Tibial nerve (tissue), 4 donors: ENCODE data around the gene CD247.

Experiments
- EP300 ChIP-seq, 2 donors: sonication (generic); formaldehyde crosslinking; IDR thresholded peaks; one replicate each; pipeline ENCODE4 v1.6.1; 2017; ENCODE audit warnings: antibody characterized with exemption in 2 of 2, mild to moderate bottlenecking in 1 of 2
- POLR2A ChIP-seq, 2 donors: fragments of 450-650 bp; IDR thresholded peaks; one replicate each; pipeline ENCODE4 v1.6.1; 2017; ENCODE audit warnings: antibody characterized with exemption in 2 of 2, mild to moderate bottlenecking in 2 of 2, moderate library complexity in 2 of 2
- TF ChIP-seq, protein P1 (sequence below), 5 experiments: fragments of 200-600 bp in 3 of 5; fragments of 450-650 bp in 2 of 5; sonication (generic) in 3 of 5; IDR thresholded peaks; one replicate each; pipeline ENCODE4 v1.5.1; 2016 to 2019; ENCODE audit warnings: antibody characterized with exemption in 5 of 5, mild to moderate bottlenecking in 3 of 5, moderate library complexity in 2 of 5

DNA sequence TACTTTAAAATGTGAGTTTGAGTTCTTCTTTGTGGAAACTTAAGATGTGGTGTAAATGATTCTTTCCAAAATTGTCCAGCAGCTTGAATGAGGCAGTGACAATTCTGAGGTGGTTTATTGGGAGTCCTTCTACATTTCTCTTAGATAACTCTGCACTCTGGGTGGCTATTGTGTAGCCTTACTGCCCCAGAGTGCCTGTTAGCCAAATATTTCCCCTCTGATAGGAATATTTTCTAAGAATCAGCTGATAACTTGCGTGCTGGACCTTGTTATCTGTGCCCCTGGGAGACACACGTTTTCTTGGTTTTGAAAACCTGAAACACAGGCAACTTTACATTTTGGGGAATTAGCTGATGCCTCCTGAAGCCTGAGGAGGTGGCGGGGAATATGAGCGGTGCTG lies 91.6 kb downstream of the CD247 start:
- TF ChIP-seq, protein P1, sequence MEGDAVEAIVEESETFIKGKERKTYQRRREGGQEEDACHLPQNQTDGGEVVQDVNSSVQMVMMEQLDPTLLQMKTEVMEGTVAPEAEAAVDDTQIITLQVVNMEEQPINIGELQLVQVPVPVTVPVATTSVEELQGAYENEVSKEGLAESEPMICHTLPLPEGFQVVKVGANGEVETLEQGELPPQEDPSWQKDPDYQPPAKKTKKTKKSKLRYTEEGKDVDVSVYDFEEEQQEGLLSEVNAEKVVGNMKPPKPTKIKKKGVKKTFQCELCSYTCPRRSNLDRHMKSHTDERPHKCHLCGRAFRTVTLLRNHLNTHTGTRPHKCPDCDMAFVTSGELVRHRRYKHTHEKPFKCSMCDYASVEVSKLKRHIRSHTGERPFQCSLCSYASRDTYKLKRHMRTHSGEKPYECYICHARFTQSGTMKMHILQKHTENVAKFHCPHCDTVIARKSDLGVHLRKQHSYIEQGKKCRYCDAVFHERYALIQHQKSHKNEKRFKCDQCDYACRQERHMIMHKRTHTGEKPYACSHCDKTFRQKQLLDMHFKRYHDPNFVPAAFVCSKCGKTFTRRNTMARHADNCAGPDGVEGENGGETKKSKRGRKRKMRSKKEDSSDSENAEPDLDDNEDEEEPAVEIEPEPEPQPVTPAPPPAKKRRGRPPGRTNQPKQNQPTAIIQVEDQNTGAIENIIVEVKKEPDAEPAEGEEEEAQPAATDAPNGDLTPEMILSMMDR (IDR thresholded peaks at IDR 0.05), result no peak
- TF ChIP-seq POLR2A (IDR thresholded peaks at IDR 0.05) (no peak), EP300 (IDR thresholded peaks at IDR 0.05) (no peak)
